GM23248 (cell line): ENCODE data around the gene PAOX. TPM values are rescaled to one million over a fixed set of nuclear protein-coding genes. Genes with fewer than 3 reads are reported as not detected.

Experiments
- DNase-seq: peaks from one replicate; pipeline ENCODE4 v3.0.0-alpha.2; 2015
- H2AFZ ChIP-seq: fragments of 200-600 bp; sonication (generic); 2 replicates; pipeline ENCODE4 v1.6.1; 2016; ENCODE audit warnings: antibody characterized with exemption
- H3F3A ChIP-seq: fragments of 200-600 bp; sonication (generic); 2 replicates; pipeline ENCODE4 v1.6.1; 2016; ENCODE audit warnings: mild to moderate bottlenecking, antibody characterized with exemption, mixed run types; ENCODE audit not compliant: insufficient read depth
- H3K27ac ChIP-seq: fragments of 200-600 bp; sonication (generic); 2 replicates; pipeline ENCODE4 v1.5.1; 2016; ENCODE audit warnings: mild to moderate bottlenecking
- H3K27me3 ChIP-seq: fragments of 200-600 bp; sonication (generic); replicated peaks from 2 replicates; pipeline ENCODE4 v1.6.1; 2016; ENCODE audit warnings: mild to moderate bottlenecking; ENCODE audit not compliant: insufficient read depth
- H3K36me3 ChIP-seq: fragments of 200-600 bp; sonication (generic); 2 replicates; pipeline ENCODE4 v1.6.1; 2016; ENCODE audit warnings: low read depth, mild to moderate bottlenecking
- H3K4me1 ChIP-seq: fragments of 200-600 bp; sonication (generic); 2 replicates; pipeline ENCODE4 v1.6.1; 2016; ENCODE audit warnings: mild to moderate bottlenecking; ENCODE audit not compliant: insufficient read depth
- H3K4me2 ChIP-seq: fragments of 200-600 bp; sonication (generic); one replicate; pipeline ENCODE4 v1.6.1; 2016; ENCODE audit warnings: mild to moderate bottlenecking; ENCODE audit not compliant: unreplicated experiment
- H3K4me3 ChIP-seq: fragments of 200-600 bp; sonication (generic); 2 replicates; pipeline ENCODE4 v1.5.1; 2016; ENCODE audit warnings: mild to moderate bottlenecking
- H3K79me2 ChIP-seq: fragments of 200-600 bp; sonication (generic); 2 replicates; pipeline ENCODE4 v1.6.1; 2016; ENCODE audit warnings: mild to moderate bottlenecking; ENCODE audit not compliant: insufficient read depth
- H3K9ac ChIP-seq: fragments of 200-600 bp; sonication (generic); 2 replicates; pipeline ENCODE4 v1.6.1; 2016; ENCODE audit warnings: mild to moderate bottlenecking
- H3K9me2 ChIP-seq: fragments of 200-600 bp; sonication (generic); 2 replicates; pipeline ENCODE4 v1.6.1; 2016; ENCODE audit warnings: mixed run types, mild to moderate bottlenecking, moderate library complexity; ENCODE audit not compliant: insufficient read depth
- H3K9me3 ChIP-seq: fragments of 200-600 bp; sonication (generic); one replicate; pipeline ENCODE4 v1.6.1; 2017; ENCODE audit warnings: low read depth
- H4K20me1 ChIP-seq: fragments of 200-600 bp; sonication (generic); 2 replicates; pipeline ENCODE4 v1.6.0; 2016; ENCODE audit not compliant: insufficient read depth
- EZH2 ChIP-seq: fragments of 200-600 bp; sonication (generic); IDR thresholded peaks from 2 replicates; pipeline ENCODE4 v1.6.1; 2018; ENCODE audit warnings: antibody characterized with exemption, mild to moderate bottlenecking; ENCODE audit not compliant: insufficient read depth, poor library complexity, severe bottlenecking
- EZH2phosphoT487 ChIP-seq: fragments of 200-600 bp; sonication (generic); IDR thresholded peaks from 2 replicates; pipeline ENCODE4 v1.6.1; 2018; ENCODE audit warnings: antibody characterized with exemption, moderate library complexity, mild to moderate bottlenecking, low read depth; ENCODE audit not compliant: insufficient read depth
- WGBS, 2 experiments: methylation state at CpG; one replicate each; pipeline ENCODE4 v1.1.6; 2015 to 2017; ENCODE audit warnings: low lambda C conversion rate in 2 of 2, low coverage in 1 of 2; ENCODE audit errors: missing lambda C conversion rate in 2 of 2; 5-methylcytosine and 5-hydroxymethylcytosine counted together
- in situ Hi-C: fragments of 300-500 bp; cut with MboI; formaldehyde crosslinking; loops from 2 replicates; pipeline ENCODE4 v1.15.0; 2020
- polyA plus RNA-seq: library from polyadenylated mRNA; unstranded; fragments of >200 nt; fragmentation: Nextera tagmentation; extraction: Ambion mirVana; gene quantifications from 2 replicates; pipeline ENCODE4 v1.2.1, GENCODE V29; 2016
- total RNA-seq: library from RNA; depleted of rRNA; stranded (reverse); fragments of >200 nt; shearing (Covaris generic); gene quantifications from 2 replicates; pipeline ENCODE4 v1.2.3, GENCODE V29; 2014

The PAOX gene
- total and polyA plus RNA-seq, 2 experiments from 2014 or later = 4.1 to 4.5 TPM

- DNase-seq = no peak
- 86% methylated on average over 7 of the region's 7 CpGs for WGBS, 2 experiments
- Histone ChIP-seq H3K9me3 (no peaks in the 10 kb centered on the region), H3K9ac (no peak overlapping the region), H3K9me2 (no peaks in the 10 kb centered on the region), H3K27me3 (no peaks in the 10 kb centered on the region), H3K36me3 (peaks cover 7% of the 10 kb centered on the region; the same call in 1 of the 2 replicates), H3K27ac (no peak overlapping the region), H3K79me2 (peaks cover 63% of the 10 kb centered on the region), H3K4me3 (no peak overlapping the region), H3F3A (no peaks in the 10 kb centered on the region), H4K20me1 (no peaks in the 10 kb centered on the region), H3K4me1 (0 out of 2 replicates have a peak, but pooled peaks cover 9% of the 10 kb centered on the region), H3K4me2 (no peak overlapping the region), H2AFZ (no peak overlapping the region)
- TF ChIP-seq EZH2 = no peak
- TF ChIP-seq EZH2phosphoT487 = no peak
- in situ Hi-C loops = no loop called here
Measured at GRCh38 chr10:133397938-133398337, 18.9 kb downstream of the PAOX start.

DNA sequence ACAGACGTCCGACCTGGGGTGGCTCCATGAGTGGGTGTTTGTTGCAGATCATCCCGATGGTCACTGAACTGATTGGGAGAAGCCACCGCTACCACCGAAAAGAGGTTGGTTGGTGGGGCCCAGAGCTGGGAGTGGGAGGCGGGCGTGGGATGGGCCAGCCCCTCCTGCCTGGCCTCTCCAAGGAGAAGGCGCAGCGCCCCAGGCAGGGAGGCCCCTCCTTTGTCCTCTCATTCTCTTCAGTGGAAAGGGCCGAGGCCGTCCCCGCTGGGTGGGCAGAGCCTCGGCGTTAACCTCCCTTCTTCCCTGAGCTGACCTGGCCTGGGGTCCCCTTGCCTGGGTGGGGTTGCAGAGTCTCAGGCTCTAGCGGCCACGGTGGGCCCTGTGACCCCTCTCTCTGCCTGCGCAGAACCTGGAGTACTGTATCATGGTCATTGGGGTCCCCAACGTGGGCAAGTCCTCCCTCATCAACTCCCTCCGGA lies 20.1 kb downstream of the PAOX start:
- Histone ChIP-seq H3K9ac (no peak overlapping the region), H3F3A (no peaks in the 10 kb centered on the region), H3K4me3 (no peak overlapping the region), H3K27ac (no peak overlapping the region), H4K20me1 (no peaks in the 10 kb centered on the region), H3K9me3 (no peaks in the 10 kb centered on the region), H2AFZ (no peak overlapping the region), H3K36me3 (peaks cover 7% of the 10 kb centered on the region; the same call in 1 of the 2 replicates), H3K79me2 (peaks cover 63% of the 10 kb centered on the region), H3K27me3 (no peaks in the 10 kb centered on the region), H3K9me2 (no peaks in the 10 kb centered on the region), H3K4me1 (0 out of 2 replicates have a peak, but pooled peaks cover 9% of the 10 kb centered on the region), H3K4me2 (no peak overlapping the region)
- no peak for TF ChIP-seq EZH2
- no peak for DNase-seq
- in situ Hi-C loops = no loop called here
- WGBS, 2 experiments = 95 to 97% methylated on average over 18 to 19 of the region's 19 CpGs

GRCh38 chr10:133400624-133401424 lies 21.8 kb downstream of the PAOX start:
- Histone ChIP-seq H3K9me2 (no peaks in the 10 kb centered on the region), H3K4me1 (peaks cover 12% of the 10 kb centered on the region), H3K4me2 (no peak overlapping the region), H3K27ac (no peak overlapping the region), H2AFZ (no peak overlapping the region), H3K27me3 (no peaks in the 10 kb centered on the region), H3K9me3 (no peaks in the 10 kb centered on the region), H3F3A (peaks cover 15% of the 10 kb centered on the region; the same call in 1 of the 2 replicates), H3K9ac (no peak overlapping the region), H3K79me2 (peaks cover 46% of the 10 kb centered on the region), H4K20me1 (peaks cover 6% of the 10 kb centered on the region; the same call in 1 of the 2 replicates), H3K4me3 (no peak overlapping the region), H3K36me3 (peaks cover 10% of the 10 kb centered on the region; the same call in 1 of the 2 replicates)
- in situ Hi-C loops = no loop called here
- no peak for DNase-seq
- whole genome bisulfite sequencing, 2 experiments = 97 to 98% methylated on average over 9 to 10 of the region's 10 CpGs
- no peak for TF ChIP-seq EZH2
- no peak for TF ChIP-seq EZH2phosphoT487

GRCh38 chr10:133401500-133401899 lies 22.4 kb downstream of the PAOX start:
- Histone ChIP-seq H3K36me3 (peaks cover 10% of the 10 kb centered on the region; the same call in 1 of the 2 replicates), H3K4me2 (no peak overlapping the region), H2AFZ (no peak overlapping the region), H3K9ac (no peak overlapping the region), H3K4me3 (no peak overlapping the region), H3K27me3 (no peaks in the 10 kb centered on the region), H4K20me1 (peaks cover 6% of the 10 kb centered on the region; the same call in 1 of the 2 replicates), H3F3A (peaks cover 22% of the 10 kb centered on the region), H3K4me1 (peaks cover 18% of the 10 kb centered on the region), H3K27ac (no peak overlapping the region), H3K79me2 (peaks cover 43% of the 10 kb centered on the region), H3K9me3 (no peaks in the 10 kb centered on the region), H3K9me2 (no peaks in the 10 kb centered on the region)
- TF ChIP-seq EZH2phosphoT487 (no peak), EZH2 (no peak)
- in situ Hi-C loops = no loop called here
- DNase-seq = no peak
- WGBS, 2 experiments = 99 to 100% methylated on average over 10 to 12 of the region's 12 CpGs
